Measurements from ENCODE around the gene CRLF1. TPM values are rescaled to one million over a fixed set of nuclear protein-coding genes. Genes with fewer than 3 reads are reported as not detected.
A peak's percentile ranks its signal among the peaks of the same experiment; 100 is the strongest.

The CRLF1 gene
- total and polyA plus RNA-seq, 10 of the 15 experiments (the other 5 are each of a cell fraction or from before 2014, with no cell fraction given): 0.10 to 1.2 (median 0.49) TPM; not detected in 4

- TF ChIP-seq RELB (IDR thresholded peaks at IDR 0.05; ENCODE audit: low read depth) (peak; percentile 46), ZNF274 (IDR thresholded peaks at IDR 0.05; ENCODE audit: insufficient read depth, insufficient read length) (no peak), SREBF1 (IDR thresholded peaks at IDR 0.05; ENCODE audit: low read length) (no peak), MXI1 (IDR thresholded peaks at IDR 0.05; ENCODE audit: low read depth, low read length) (peak; percentile 50; the same call in 1 of the 2 replicates), RAD21 (IDR thresholded peaks at IDR 0.05; ENCODE audit: insufficient read depth, low read depth, low read length) (peak; percentile 49; the same call in 1 of the 2 replicates), PKNOX1 (IDR thresholded peaks at IDR 0.05) (peak; percentile 44), SKIL (IDR thresholded peaks at IDR 0.05; ENCODE audit: low read depth, poor library complexity, severe bottlenecking) (peak; percentile 69), IKZF1 (conservative IDR thresholded peaks at IDR 0.05) (peak; percentile 33), IRF3 (IDR thresholded peaks at IDR 0.05) (no peak), SP1 (IDR thresholded peaks at IDR 0.05; ENCODE audit: low read depth, low read length) (peak; percentile 18), POLR2AphosphoS2 (IDR thresholded peaks at IDR 0.05; ENCODE audit: low read depth, low read length) (no peak), ZBTB33 (IDR thresholded peaks at IDR 0.05) (no peak), IRF4 (IDR thresholded peaks at IDR 0.05; ENCODE audit: low read depth, low read length) (no peak), SUZ12 (IDR thresholded peaks at IDR 0.05; ENCODE audit: unreplicated experiment) (no peak), CREB1 (IDR thresholded peaks at IDR 0.05; ENCODE audit: low read depth) (peak; percentile 76), DPF2 (IDR thresholded peaks at IDR 0.05) (no peak), MTA2 (IDR thresholded peaks at IDR 0.05; ENCODE audit: low read depth) (no peak), YY1 (IDR thresholded peaks at IDR 0.05; ENCODE audit: low read depth, low read length) (no peak), TAF1 (IDR thresholded peaks at IDR 0.05; ENCODE audit: borderline replicate concordance, low read depth, low read length) (peak; percentile 83), CEBPB (IDR thresholded peaks at IDR 0.05; ENCODE audit: borderline replicate concordance in 1 of 2, low read depth in 2 of 2, low read length in 2 of 2) (no peak), EZH2 (IDR thresholded peaks at IDR 0.05; ENCODE audit: borderline replicate concordance, control insufficient read depth, low read depth, low read length) (no peak), TCF7 (IDR thresholded peaks at IDR 0.05; ENCODE audit: borderline replicate concordance) (no peak), POLR2AphosphoS5 (IDR thresholded peaks at IDR 0.05; ENCODE audit: low read length) (peak; percentile 73; the same call in 1 of the 2 replicates), ASH2L (IDR thresholded peaks at IDR 0.05; ENCODE audit: borderline replicate concordance, low read depth) (no peak)
Measured at GRCh38 chr19:18543814-18544475, 62.7 kb downstream of the CRLF1 start (continued).
